Measurements from ENCODE around the gene CLCN6. TPM values are rescaled to one million over a fixed set of nuclear protein-coding genes. Genes with fewer than 3 reads are reported as not detected.

CLCN6 gene
- total RNA-seq, 1 donor = 12.6 TPM

- H3K4me3 ChIP-seq (ENCODE audit: low read depth, low read length) = no peak overlapping the region
- TF ChIP-seq CTCF (IDR thresholded peaks at IDR 0.05; ENCODE audit: insufficient read depth, low read length) = no peak
- no peak for DNase-seq (ENCODE audit: low read depth)
These were observed 21.6 kb upstream of the CLCN6 start for GRCh38 chr1:11784256-11784992.

GRCh38 chr1:11784993-11785769, 20.8 kb upstream of the CLCN6 start:
- peak; percentile 54 for DNase-seq (ENCODE audit: low read depth)
- TF ChIP-seq CTCF (IDR thresholded peaks at IDR 0.05; ENCODE audit: insufficient read depth, low read length) = peak; percentile 93
- H3K4me3 ChIP-seq (ENCODE audit: low read depth, low read length) = peak overlapping the region; percentile 25

DNA sequence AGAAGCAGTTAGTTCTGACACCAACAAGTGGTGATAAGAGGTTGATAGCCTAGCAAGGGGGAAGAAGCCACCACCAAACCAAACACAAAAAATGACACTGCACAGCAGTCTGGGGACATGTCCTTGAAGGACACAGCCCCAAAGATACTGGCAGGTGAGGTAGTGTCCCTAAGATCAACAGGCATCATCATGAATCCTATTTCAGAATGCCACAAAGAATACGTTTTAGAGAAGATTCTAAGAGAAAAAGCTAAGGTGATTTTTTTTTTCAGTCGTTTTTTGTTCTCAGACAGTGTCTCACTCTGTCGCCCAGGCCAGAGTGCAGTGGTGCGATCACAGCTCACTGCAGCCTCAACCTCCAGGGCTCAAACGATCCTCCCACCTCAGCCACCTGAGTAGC, 19.8 kb upstream of the CLCN6 start:
- DNase-seq (ENCODE audit: low read depth) = no peak
- no peak overlapping the region for H3K4me3 ChIP-seq (ENCODE audit: low read depth, low read length)
- no peak for TF ChIP-seq CTCF (IDR thresholded peaks at IDR 0.05; ENCODE audit: insufficient read depth, low read length)

DNA sequence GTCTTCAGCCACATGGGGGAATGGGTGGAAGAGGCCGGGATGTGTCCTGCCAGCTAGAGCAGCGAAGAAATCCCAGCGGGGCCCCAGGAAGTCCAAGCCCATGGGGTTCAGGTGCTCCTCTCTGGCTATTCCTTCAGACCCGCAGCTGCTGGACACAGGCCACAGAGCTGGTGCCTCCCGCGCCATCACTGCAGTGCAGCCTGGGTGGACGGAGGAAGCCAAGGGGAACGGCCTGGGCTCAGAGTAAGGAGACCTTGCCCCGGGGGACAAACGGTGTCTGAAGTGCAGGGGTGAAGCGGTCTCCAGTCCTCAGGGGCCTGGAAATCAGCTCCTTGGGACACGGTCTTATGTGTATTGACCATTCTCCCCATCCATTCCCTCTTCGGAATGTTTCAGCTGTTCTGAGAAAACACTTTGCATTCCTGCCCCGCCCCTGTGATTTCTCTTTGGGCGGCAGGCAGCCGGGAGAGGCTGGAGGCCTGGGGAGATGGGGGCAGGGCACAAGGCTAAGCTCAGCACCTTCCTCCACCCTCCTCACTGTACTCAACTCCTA, 18.7 kb upstream of the CLCN6 start:
- H3K4me3 ChIP-seq (ENCODE audit: low read depth, low read length) = no peak overlapping the region

GRCh38 chr1:11787804-11788436, 18.1 kb upstream of the CLCN6 start:
- H3K4me3 ChIP-seq (ENCODE audit: low read depth, low read length) = no peak overlapping the region
- TF ChIP-seq CTCF (IDR thresholded peaks at IDR 0.05; ENCODE audit: insufficient read depth, low read length) = no peak
- no peak for DNase-seq (ENCODE audit: low read depth)

More for the DNA sequence above, 18.7 kb upstream of the CLCN6 start:
- TF ChIP-seq CTCF (IDR thresholded peaks at IDR 0.05; ENCODE audit: insufficient read depth, low read length) = no peak
- peak; percentile 73 for DNase-seq (ENCODE audit: low read depth)

DNA sequence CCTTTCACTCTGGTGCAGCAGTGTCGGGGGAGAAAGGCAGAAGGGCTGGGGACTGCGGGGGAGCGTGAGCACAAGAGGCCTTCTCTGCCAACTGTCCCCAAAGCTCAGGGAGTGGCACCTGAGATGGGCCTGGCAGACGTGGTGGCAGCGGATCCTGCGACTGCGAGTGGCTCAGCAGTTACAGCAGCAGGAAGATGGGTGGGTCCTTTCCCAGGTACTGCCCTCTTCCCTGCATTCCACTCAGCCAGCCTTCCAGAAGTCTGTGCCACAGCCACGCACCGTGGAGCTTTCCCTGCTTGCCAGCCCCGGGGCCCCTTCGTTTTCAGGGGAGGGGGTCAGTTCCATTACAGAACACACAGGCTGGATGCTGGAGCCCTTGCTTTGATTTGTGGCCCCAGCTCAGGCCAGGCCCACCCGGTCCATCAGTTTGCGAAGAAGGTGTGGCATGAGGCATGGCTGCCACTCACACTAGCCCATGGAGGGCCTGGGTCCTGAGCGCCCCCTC, 17.4 kb upstream of the CLCN6 start:
- H3K4me3 ChIP-seq (ENCODE audit: low read depth, low read length) = no peak overlapping the region
- DNase-seq (ENCODE audit: low read depth) = no peak
- no peak for TF ChIP-seq CTCF (IDR thresholded peaks at IDR 0.05; ENCODE audit: insufficient read depth, low read length)

Measured in fibroblast of the aortic adventitia (primary cell).